Globus pallidus (tissue), 1 donor: ENCODE results near the gene SPHK2.
"Not testable (repeated sequence)": the region's sequence is repeated elsewhere in the genome, so short reads cannot be mapped to it uniquely, and the experiment has no call there.

Experiments used
- DNase-seq: peaks from one replicate; pipeline ENCODE4 v3.0.0-alpha.2; 2015; ENCODE audit warnings: low spot score

Gene SPHK2

GRCh38 chr19:48637449-48637947 is 18.2 kb downstream of the SPHK2 start:
- peak; percentile 99 for DNase-seq

DNA sequence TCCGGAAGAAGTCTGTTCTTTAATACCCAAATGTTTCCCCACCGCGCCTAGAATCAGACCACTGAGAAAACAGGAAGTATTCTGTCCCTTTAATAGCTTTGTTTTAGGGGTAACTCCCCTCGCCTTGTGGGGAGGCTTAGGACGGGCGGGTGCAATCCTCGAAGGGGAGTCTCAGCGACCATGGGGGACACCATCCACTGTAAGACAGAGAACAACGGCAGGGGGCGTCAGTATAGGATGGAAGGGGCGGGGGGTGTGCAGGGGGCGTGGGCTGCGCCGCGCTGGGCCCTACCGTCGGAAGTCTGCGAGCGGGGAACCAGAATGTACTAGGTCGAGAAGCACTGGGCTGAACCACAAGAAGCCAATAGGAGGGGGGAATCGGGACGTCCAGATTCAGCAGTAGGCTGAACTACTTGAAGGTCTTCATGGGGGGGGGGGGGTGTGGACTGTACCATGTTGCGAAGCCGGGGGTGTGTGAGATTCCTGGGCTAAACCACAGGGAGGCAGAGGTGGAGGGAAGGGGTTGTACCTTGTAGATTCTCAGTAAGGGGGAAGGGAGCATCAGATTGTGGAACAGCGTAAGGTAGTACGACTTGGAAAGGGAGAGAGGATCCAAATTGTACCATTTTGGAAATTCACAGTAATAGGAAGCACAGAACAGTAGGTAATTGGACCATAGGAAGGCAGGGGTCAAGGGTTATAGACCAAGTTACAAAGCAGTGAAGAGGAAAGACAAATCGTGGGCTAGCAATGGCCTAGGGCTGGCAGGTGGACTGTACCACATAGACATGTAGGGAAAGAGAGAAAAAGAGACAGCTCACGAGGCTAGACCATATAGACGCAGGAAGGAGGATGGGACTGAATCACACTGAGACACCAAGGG is 18.9 kb downstream of the SPHK2 start:
- DNase-seq: peak; percentile 95

GRCh38 chr19:48638831-48639381 is 19.6 kb downstream of the SPHK2 start:
- DNase-seq: no peak

GRCh38 chr19:48639483-48640375 is 20.4 kb downstream of the SPHK2 start:
- DNase-seq: no peak

- no peak for DNase-seq
Measured at GRCh38 chr19:48641850-48642249, 22.5 kb downstream of the SPHK2 start.

DNA sequence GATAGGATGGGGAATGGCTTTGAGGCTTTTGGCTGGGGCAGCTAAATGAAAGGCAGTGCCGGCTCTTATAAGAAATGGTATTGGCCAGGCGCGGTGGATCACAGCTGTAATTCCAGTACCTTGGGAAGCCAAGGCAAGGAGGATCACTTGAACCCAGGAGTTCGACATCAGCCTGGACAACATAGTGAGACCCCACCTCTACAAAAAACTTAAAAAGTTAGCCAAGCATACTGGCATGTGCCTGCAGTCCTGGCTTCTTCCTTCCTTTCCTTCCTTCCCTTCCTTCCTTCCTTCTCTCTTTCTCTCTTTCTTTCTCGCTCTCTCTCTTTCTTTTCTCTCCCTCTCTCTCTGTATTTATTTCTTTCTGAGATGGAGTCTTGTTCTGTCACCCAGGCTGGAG is 23.6 kb downstream of the SPHK2 start:
- no peak for DNase-seq

DNA sequence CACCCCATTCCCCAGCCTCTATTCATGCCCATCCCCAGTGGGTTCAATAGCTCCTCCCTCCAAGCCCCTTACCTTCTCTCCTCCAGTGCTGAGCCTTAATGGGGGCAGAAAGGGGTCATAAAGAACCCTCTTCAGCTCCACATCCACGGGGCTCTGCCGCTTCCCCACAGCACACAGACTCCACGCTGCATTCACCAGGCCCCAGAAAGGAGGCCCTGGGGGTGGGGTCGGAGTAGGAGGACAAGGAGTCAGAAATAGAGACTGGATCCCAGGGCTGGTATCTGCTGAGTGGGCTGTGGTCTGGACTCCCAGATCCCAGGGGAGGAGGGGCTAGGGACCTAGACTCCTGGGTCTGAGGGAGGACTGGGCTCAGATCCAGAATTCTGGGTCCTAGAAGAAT is 25.0 kb downstream of the SPHK2 start:
- DNase-seq: no peak

- peak; percentile 91 for DNase-seq
Measured at GRCh38 chr19:48644839-48645619, 25.7 kb downstream of the SPHK2 start.

- no peak for DNase-seq
Measured at GRCh38 chr19:48645620-48646000, 26.3 kb downstream of the SPHK2 start.

DNA sequence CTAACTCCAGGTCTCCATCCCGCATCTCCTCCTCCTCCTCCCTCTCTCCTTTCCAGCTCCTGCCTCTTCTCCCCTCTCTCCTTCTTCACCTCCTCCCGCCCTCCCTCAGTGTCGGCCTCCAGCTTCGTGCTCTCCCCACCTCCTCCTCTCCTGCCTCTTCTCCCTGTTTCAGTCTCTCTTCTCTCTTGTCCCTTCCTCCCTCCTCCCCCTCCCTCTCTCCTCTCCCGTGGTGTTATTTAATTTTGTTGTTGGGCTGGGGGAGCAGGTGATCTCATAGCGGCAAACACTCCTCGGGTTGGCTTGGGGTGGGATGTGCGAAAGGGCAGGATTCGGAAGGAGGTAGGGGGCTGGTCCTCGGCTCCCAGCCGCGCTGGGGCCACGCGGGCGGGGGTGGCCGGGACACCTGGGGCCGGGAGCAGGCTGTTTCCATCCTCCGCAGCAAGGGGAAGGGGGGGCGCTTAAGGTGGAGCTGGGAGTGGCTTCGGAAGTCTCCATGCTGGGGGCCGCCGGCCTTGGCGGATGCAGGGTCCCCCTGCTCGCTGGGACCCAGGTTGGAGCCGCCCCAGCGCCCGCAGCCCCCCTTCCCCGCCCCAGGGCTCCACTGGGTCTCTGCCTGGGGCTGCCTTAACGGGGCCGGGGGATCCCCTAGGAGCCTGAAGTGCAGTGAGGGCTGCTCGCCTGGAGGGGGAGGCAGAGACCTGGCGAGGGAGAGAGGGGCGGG is 26.9 kb downstream of the SPHK2 start, which contains the start of gene CA11:
TSS of gene CA11 (minus strand) at position 187 of the 721 bp plus-strand sequence. CDS start 555 bp downstream, outside the sequence.
- DNase-seq: peak; percentile 89

GRCh38 chr19:48646722-48647216 is 27.5 kb downstream of the SPHK2 start:
- DNase-seq: no peak

DNA sequence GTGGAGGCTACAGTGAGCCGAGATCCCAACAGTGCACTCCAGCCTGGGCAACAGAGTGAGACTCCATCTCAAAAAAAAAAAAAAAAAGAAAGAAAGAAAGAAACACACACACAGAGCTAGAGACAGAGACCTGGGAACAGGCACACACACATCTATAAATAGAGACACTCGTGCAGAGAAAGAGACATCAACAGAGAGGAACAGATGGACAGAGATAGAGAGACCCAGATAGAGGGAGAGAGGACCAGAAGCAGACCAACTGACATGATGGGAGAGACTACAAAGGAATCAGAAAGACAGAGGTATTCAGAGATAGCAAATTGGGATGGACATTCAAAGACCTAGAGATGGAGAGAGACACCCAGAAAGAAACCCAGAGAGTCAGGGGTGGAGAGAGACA is 28.8 kb downstream of the SPHK2 start:
- DNase-seq: no peak

- DNase-seq: no peak
Measured at GRCh38 chr19:48650974-48651682, 31.8 kb downstream of the SPHK2 start.

DNA sequence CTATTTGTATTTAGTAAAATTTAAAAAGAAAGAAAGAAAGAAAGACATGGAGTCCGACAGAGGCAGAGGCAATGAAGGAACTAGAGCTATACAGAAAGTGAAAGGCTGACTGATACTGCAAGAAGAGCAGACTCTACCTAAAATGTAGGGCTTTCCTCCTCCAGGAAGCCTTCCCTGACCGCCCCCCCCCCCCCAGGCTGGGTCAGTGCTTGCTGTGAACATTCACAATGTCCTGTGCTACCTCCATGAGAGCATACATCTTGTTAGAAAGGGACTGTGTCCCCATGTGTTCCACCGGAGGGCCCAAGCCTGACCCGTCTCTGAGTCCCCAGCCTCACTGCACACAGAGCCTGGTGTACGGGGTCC is 32.4 kb downstream of the SPHK2 start:
- no peak for DNase-seq

GRCh38 chr19:48654299-48655059 is 35.2 kb downstream of the SPHK2 start:
- DNase-seq: no peak

GRCh38 chr19:48656840-48657474 is 37.7 kb downstream of the SPHK2 start:
- DNase-seq: no peak

- DNase-seq: not testable (repeated sequence)
Measured at GRCh38 chr19:48657828-48658227, 38.5 kb downstream of the SPHK2 start.

DNA sequence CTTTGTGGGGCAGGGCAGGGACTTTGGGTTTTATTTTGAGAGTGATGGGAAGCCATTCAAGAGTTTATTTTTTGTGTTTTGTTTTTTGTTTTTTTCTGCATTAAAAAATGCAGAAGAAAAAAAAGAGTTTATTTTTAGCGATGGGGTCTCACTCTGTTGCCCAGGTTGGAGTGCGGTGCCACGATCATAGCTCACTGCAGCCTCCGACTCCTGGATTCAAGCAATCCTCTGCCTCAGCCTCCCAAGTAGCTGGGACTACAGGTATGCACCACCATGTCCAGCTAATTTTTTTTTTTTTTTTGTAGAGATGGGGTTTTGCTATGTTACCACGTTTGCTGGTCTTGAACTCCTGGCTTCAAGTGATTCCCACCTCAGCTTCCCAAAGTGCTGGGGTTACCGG is 39.2 kb downstream of the SPHK2 start:
- no peak for DNase-seq

GRCh38 chr19:48659768-48660167 is 40.5 kb downstream of the SPHK2 start:
- peak; percentile 24 for DNase-seq
